HepG2 (cell line): ENCODE results near the gene CLASP1. TPM values are rescaled to one million over a fixed set of nuclear protein-coding genes. Genes with fewer than 3 reads are reported as not detected.

Experiments used
- ATAC-seq: fragments of 200-7000 bp; cut with Tn5 transposase; 3 replicates; pipeline ENCODE4 v1.9.1; 2020; ENCODE audit warnings: mild to moderate bottlenecking, moderate library complexity
- BruUV-seq: library from RNA; stranded (reverse); fragments of 400-500 nt; replicated peaks from 2 replicates; lab custom pipeline; 2021; lab: Mats Ljungman, UMichigan
- CTCF ChIA-PET: fragments of 300-600 bp; formaldehyde crosslinking; extraction: SDS; loops from one replicate; lab custom pipeline; 2021; ENCODE audit warnings: low total read pairs, inconsistent platforms, low intra/inter-chr PET ratio; lab: Yijun Ruan, JAX
- POLR2A ChIA-PET: fragments of 350-600 bp; sonication (Branson Sonifier 250); formaldehyde crosslinking; loops from one replicate; lab custom pipeline; 2020; ENCODE audit warnings: antibody characterized with exemption, inconsistent platforms; lab: Yijun Ruan, JAX
- DNase-seq: peaks from one replicate; pipeline ENCODE4 v3.0.0-alpha.2; 2015; ENCODE audit warnings: low spot score
- FAIRE-seq: peaks from 3 replicates; lab custom pipeline; 2011; peaks lifted over from hg19 to GRCh38; lab: Jason Lieb, UNC
- H2AFZ ChIP-seq: one replicate; pipeline ENCODE4 v1.6.1; 2011; ENCODE audit warnings: low read length, inconsistent platforms
- H3K27ac ChIP-seq: fragments of 300-600 bp; 3 replicates; pipeline ENCODE4 v1.8.0; 2011; ENCODE audit warnings: mixed run types, mild to moderate bottlenecking, mixed read lengths, low read length, inconsistent platforms; ENCODE audit not compliant: insufficient read depth; ENCODE audit errors: extremely low read length
- H3K27me3 ChIP-seq, 2 experiments: fragments of 200-600 bp in 1 of 2; 2 replicates in 1 of 2; 3 replicates in 1 of 2; pipeline versions ENCODE4 v1.6.0 to v1.8.0; 2011; ENCODE audit warnings: low read length in 2 of 2, mild to moderate bottlenecking in 2 of 2, moderate library complexity in 2 of 2, inconsistent platforms in 1 of 2; ENCODE audit not compliant: insufficient read depth in 2 of 2, control insufficient read depth in 1 of 2
- H3K36me3 ChIP-seq, 2 experiments: fragments of 200-600 bp in 1 of 2; replicated peaks in 1 of 2; 2 replicates in 1 of 2; 3 replicates in 1 of 2; pipeline versions ENCODE4 v1.5.1 to v1.8.0; 2011; ENCODE audit warnings: low read length in 2 of 2, inconsistent platforms in 1 of 2; ENCODE audit not compliant: insufficient read depth in 2 of 2, control insufficient read depth in 1 of 2
- H3K4me1 ChIP-seq: 2 replicates; pipeline ENCODE4 v1.5.1; 2012; ENCODE audit warnings: low read length, inconsistent platforms; ENCODE audit not compliant: insufficient read depth
- H3K4me2 ChIP-seq: 2 replicates; pipeline ENCODE4 v1.6.0; 2011; ENCODE audit warnings: low read depth, low read length, inconsistent platforms
- H3K4me3 ChIP-seq, 3 experiments: fragments of 200-600 bp in 1 of 3; sonication (generic), shearing (Covaris generic) in 1 of 3; replicated peaks in 1 of 3; 2 replicates each; pipeline ENCODE4 v1.5.1; 2011 to 2016; ENCODE audit warnings: low read length in 3 of 3, inconsistent platforms in 2 of 3, low read depth in 2 of 3, mild to moderate bottlenecking in 2 of 3, control low read depth in 1 of 3, mixed read lengths in 1 of 3; ENCODE audit not compliant: insufficient read depth in 1 of 3
- H3K79me2 ChIP-seq: one replicate; pipeline ENCODE4 v1.6.1; 2011; ENCODE audit warnings: low read length, inconsistent platforms; ENCODE audit not compliant: insufficient read depth
- H3K9ac ChIP-seq: 2 replicates; pipeline ENCODE4 v1.6.0; 2011; ENCODE audit warnings: mild to moderate bottlenecking, low read depth, low read length, inconsistent platforms; ENCODE audit not compliant: insufficient read depth
- H3K9me3 ChIP-seq: 2 replicates; pipeline ENCODE4 v1.5.1; 2012; ENCODE audit warnings: mild to moderate bottlenecking, low read length
- H4K20me1 ChIP-seq: 2 replicates; pipeline ENCODE4 v1.6.0; 2011; ENCODE audit warnings: inconsistent platforms, mild to moderate bottlenecking, low read length, moderate library complexity; ENCODE audit not compliant: insufficient read depth
- CEBPG ChIP-seq: IDR thresholded peaks from 2 replicates; pipeline ENCODE4 v1.6.1; 2016
- FOXA1 ChIP-seq, 2 experiments: fragments of 450-650 bp in 1 of 2; sonication (generic) in 1 of 2; formaldehyde crosslinking in 1 of 2; IDR thresholded peaks; 2 replicates each; pipeline versions ENCODE4 v1.4.0 to v1.6.1; 2016 to 2020; ENCODE audit warnings: missing genetic modification reagents in 1 of 2
- GLI4 ChIP-seq: sonication (generic); formaldehyde crosslinking; IDR thresholded peaks from 2 replicates; pipeline ENCODE4 v1.5.1; 2020; ENCODE audit warnings: missing genetic modification reagents, mild to moderate bottlenecking, moderate library complexity, borderline replicate concordance
- HCFC1 ChIP-seq: fragments of 150-350 bp; IDR thresholded peaks from 2 replicates; pipeline ENCODE4 v1.6.1; 2014; ENCODE audit warnings: low read depth, low read length
- KDM5B ChIP-seq: sonication (generic); formaldehyde crosslinking; IDR thresholded peaks from 2 replicates; pipeline ENCODE4 v1.4.0; 2020; ENCODE audit warnings: missing genetic modification reagents, mild to moderate bottlenecking, borderline replicate concordance
- NONO ChIP-seq, 2 experiments: fragments of 450-650 bp in 1 of 2; sonication (generic) in 1 of 2; formaldehyde crosslinking in 1 of 2; IDR thresholded peaks in 1 of 2; conservative IDR thresholded peaks in 1 of 2; 2 replicates each; pipeline versions ENCODE4 v1.6.1 to v1.8.0; 2017 to 2022; ENCODE audit warnings: mild to moderate bottlenecking in 1 of 2, missing genetic modification reagents in 1 of 2, moderate library complexity in 1 of 2
- NR2C2 ChIP-seq: sonication (generic); formaldehyde crosslinking; IDR thresholded peaks from 2 replicates; pipeline ENCODE4 v1.4.0; 2020; ENCODE audit warnings: missing genetic modification reagents, mild to moderate bottlenecking, moderate library complexity, borderline replicate concordance
- PHB2 ChIP-seq: fragments of 450-650 bp; IDR thresholded peaks from 2 replicates; pipeline ENCODE4 v1.6.1; 2018; ENCODE audit not compliant: partially characterized antibody
- SCMH1 ChIP-seq: sonication (generic); formaldehyde crosslinking; IDR thresholded peaks from 2 replicates; pipeline ENCODE4 v1.9.0; 2021; ENCODE audit warnings: missing genetic modification reagents, mild to moderate bottlenecking, borderline replicate concordance
- SNAPC2 ChIP-seq: sonication (generic); formaldehyde crosslinking; IDR thresholded peaks from 2 replicates; pipeline ENCODE4 v1.8.1; 2022; ENCODE audit warnings: mild to moderate bottlenecking, missing genetic modification reagents
- SRSF4 ChIP-seq: fragments of 200-400 bp; formaldehyde crosslinking; IDR thresholded peaks from one replicate; pipeline ENCODE4 v1.6.1; 2018; ENCODE audit warnings: mild to moderate bottlenecking, low read depth, low read length, moderate library complexity; ENCODE audit not compliant: poor library complexity, severe bottlenecking
- WIZ ChIP-seq: sonication (generic); formaldehyde crosslinking; IDR thresholded peaks from 2 replicates; pipeline ENCODE4 v1.5.1; 2020; ENCODE audit warnings: mild to moderate bottlenecking, missing genetic modification reagents
- ZBTB20 ChIP-seq: sonication (generic); formaldehyde crosslinking; IDR thresholded peaks from 2 replicates; pipeline ENCODE4 v1.8.1; 2023; ENCODE audit warnings: missing genetic modification reagents, low read depth, mild to moderate bottlenecking, borderline replicate concordance
- ZNF232 ChIP-seq: sonication (generic); formaldehyde crosslinking; IDR thresholded peaks from 2 replicates; pipeline ENCODE4 v1.4.0; 2020; ENCODE audit warnings: missing genetic modification reagents, borderline replicate concordance
- ZNF367 ChIP-seq: sonication (generic); formaldehyde crosslinking; IDR thresholded peaks from 2 replicates; pipeline ENCODE4 v1.4.0; 2020; ENCODE audit warnings: missing genetic modification reagents, borderline replicate concordance
- ZNF432 ChIP-seq: sonication (generic); formaldehyde crosslinking; IDR thresholded peaks from 2 replicates; pipeline ENCODE4 v1.5.0; 2020; ENCODE audit warnings: missing genetic modification reagents, mild to moderate bottlenecking, borderline replicate concordance
- in situ Hi-C: cut with HindIII; loops from 2 replicates; pipeline ENCODE4 v1.10.0; 2017; ENCODE audit warnings: low pct_unique_long_range_greater_than_20kb; ENCODE audit not compliant: extremely low pct_ligation_motif_present
- intact Hi-C: fragments of 100-400 bp; cut with micrococcal nuclease; formaldehyde crosslinking; loops from one replicate; pipeline ENCODE4 v1.10.0; 2022; ENCODE audit not compliant: unreplicated experiment
- polyA plus RNA-seq, 8 experiments: library from polyadenylated mRNA; depleted of rRNA in 3 of 8; stranded (reverse) in 7 of 8; unstranded in 1 of 8; fragments of >200 nt; fragmentation: Illumina TruSeq in 4 of 8; extraction: Trizol in 4 of 8; gene quantifications; 2 replicates each; pipeline versions ENCODE4 v1.2.1 to v1.2.3, GENCODE V29; 2011 to 2016; ENCODE audit warnings: low read depth in 4 of 8, missing spikeins in 1 of 8, mixed read lengths in 1 of 8; ENCODE audit not compliant: insufficient read depth in 1 of 8
- total RNA-seq, 5 experiments: library from RNA; depleted of rRNA; stranded (reverse); fragments of >200 nt; fragmentation: Illumina TruSeq; extraction: Trizol; gene quantifications; 2 replicates each; pipeline ENCODE4 v1.2.3, GENCODE V29; 2016; ENCODE audit warnings: low read depth in 1 of 5
- TF ChIP-seq, protein P1 (sequence below): sonication (generic); formaldehyde crosslinking; IDR thresholded peaks from 2 replicates; pipeline ENCODE4 v1.5.0; 2020; ENCODE audit warnings: missing genetic modification reagents
- TF ChIP-seq, protein P2 (sequence below): sonication (generic); formaldehyde crosslinking; IDR thresholded peaks from 2 replicates; pipeline ENCODE4 v1.8.0; 2022; ENCODE audit warnings: missing genetic modification reagents, mild to moderate bottlenecking, inconsistent platforms, borderline replicate concordance

CLASP1 gene
- total and polyA plus RNA-seq, 2 of the 13 experiments (the other 11 are each of a cell fraction or from before 2014, with no cell fraction given): 11.7 to 47.9 TPM

DNA sequence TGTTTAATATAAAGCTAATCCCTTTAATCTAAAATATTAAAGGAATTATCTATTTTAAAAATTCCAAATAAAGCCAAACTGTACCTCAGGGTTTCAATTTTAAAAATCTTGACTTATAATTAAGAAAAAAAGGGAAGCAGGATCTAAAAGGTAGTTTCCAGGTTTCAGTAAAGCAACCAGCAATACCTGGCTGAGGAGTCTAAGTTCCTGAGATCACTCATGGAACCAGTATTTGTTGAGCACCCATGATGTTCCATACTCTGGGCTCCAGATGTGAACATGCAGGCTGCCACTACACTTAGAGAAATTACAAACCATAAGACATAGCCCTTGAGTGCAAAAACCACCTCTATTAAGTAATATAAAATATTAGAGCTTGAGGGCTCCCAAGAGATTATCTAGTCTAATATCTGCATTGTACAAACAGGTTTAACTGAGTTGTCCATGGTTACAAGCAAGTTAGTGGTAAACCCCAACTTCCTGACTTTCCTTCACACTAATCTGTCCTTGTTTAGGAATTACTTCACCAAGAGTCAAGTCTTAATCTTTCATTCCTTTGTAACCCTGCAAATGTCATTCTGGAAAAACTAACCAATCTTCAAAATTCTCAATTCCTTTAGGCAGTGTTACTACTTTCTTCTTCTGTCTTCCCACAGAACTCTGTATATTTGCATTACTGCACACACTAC lies 49.2 kb downstream of the CLASP1 start:
- H4K20me1 ChIP-seq: peaks cover 20% of the 10 kb centered on the region; the same call in 1 of the 2 replicates
- no peak for FAIRE-seq
- ChIA-PET CTCF (no interaction called here), POLR2A (interaction anchor here (1.4 kb wide), 1 partner anchor 136 kb away, joined by 4 read pairs; the partner anchor contains the start of gene NIFK)
- intact Hi-C loops: no loop called here
- no peak overlapping the region for H3K27ac ChIP-seq
- peaks cover 7 to 28% of the 10 kb centered on the region in 2 experiments; a peak in 4 of 5 replicates for H3K36me3 ChIP-seq
- BruUV-seq: no TSS peak
- in situ Hi-C loops: loop anchor here (10.0 kb wide), 1 partner anchor 115 kb away; no protein-coding TSS in a partner anchor
- H3K4me1 ChIP-seq: peaks cover 49% of the 10 kb centered on the region
- no peaks in the 10 kb centered on the region for H3K9me3 ChIP-seq
- no peak for TF ChIP-seq SRSF4
- TF ChIP-seq GLI4 (CRISPR knock-in tag): no peak
- no peak for TF ChIP-seq NR2C2
- no peak for TF ChIP-seq PHB2
- TF ChIP-seq NONO (IDR thresholded peaks at IDR 0.05): no peak
- TF ChIP-seq NONO (CRISPR knock-in tag; conservative IDR thresholded peaks at IDR 0.05): no peak
- TF ChIP-seq WIZ (CRISPR knock-in tag): no peak
- no peak for TF ChIP-seq ZNF232
- no peak for TF ChIP-seq HCFC1
- no peak for TF ChIP-seq FOXA1 (IDR thresholded peaks at IDR 0.05)
- no peak for TF ChIP-seq FOXA1 (CRISPR knock-in tag; IDR thresholded peaks at IDR 0.05)
- no peak for TF ChIP-seq ZBTB20 (CRISPR knock-in tag)
- TF ChIP-seq, protein P1, sequence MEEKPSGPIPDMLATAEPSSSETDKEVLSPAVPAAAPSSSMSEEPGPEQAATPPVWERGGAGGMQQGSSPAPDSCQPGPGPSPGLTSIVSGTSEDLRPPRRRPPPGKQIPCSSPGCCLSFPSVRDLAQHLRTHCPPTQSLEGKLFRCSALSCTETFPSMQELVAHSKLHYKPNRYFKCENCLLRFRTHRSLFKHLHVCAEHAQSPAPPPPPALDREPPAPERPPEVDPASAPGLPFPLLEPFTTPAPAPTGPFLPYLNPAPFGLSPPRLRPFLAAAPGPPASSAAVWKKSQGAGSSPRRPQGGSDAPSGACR: no peak
- no peak for TF ChIP-seq KDM5B (CRISPR knock-in tag)
- TF ChIP-seq CEBPG (CRISPR knock-in tag): no peak
- TF ChIP-seq SCMH1 (CRISPR knock-in tag): no peak
- no peak for TF ChIP-seq ZNF432
- no peak for TF ChIP-seq SNAPC2 (CRISPR knock-in tag)
- TF ChIP-seq ZNF367 (CRISPR knock-in tag): no peak
- TF ChIP-seq, protein P2, sequence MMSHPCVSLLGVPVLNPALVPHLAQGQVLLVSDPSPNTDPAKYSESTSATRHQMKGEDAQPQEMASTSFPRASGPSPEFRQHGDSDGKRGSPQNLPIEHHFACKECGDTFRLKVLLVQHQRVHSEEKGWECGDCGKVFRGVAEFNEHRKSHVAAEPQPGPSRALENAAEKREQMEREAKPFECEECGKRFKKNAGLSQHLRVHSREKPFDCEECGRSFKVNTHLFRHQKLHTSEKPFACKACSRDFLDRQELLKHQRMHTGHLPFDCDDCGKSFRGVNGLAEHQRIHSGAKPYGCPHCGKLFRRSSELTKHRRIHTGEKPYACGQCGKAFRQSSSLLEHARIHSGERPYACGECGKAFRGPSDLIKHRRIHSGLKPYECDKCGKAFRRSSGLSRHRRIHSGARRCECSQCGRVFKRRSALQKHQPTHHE (CRISPR knock-in tag): no peak
- TF ChIP-seq, all 625 proteins: peak for 0
- ATAC-seq (no peak), DNase-seq (no peak)
- Histone ChIP-seq H3K4me3 (no peak overlapping the region), H3K4me2 (no peak overlapping the region), H3K79me2 (peaks cover 62% of the 10 kb centered on the region), H3K27me3 (no peaks in the 10 kb centered on the region), H2AFZ (no peak overlapping the region), H3K9ac (no peak overlapping the region)
